NCI-H2029 treated with DMSO at 0.1 percent for 48 hours (cell line): Measurements from ENCODE around the gene XPC.
"Not testable (repeated sequence)": the region's sequence is repeated elsewhere in the genome, so short reads cannot be mapped to it uniquely, and the experiment has no call there.

ENCODE experiments used
- DNase-seq: peaks from one replicate; lab custom pipeline; 2025; lab: John Stamatoyannopoulos, UW

XPC gene

GRCh38 chr3:14119651-14120050 is 58.8 kb downstream of the XPC start:
- no peak for DNase-seq

GRCh38 chr3:14118400-14119381 is 59.7 kb downstream of the XPC start:
- no peak for DNase-seq

GRCh38 chr3:14117468-14118399 is 60.7 kb downstream of the XPC start:
- no peak for DNase-seq

- DNase-seq: no peak
Observed at GRCh38 chr3:14113965-14114635, 64.3 kb downstream of the XPC start.

GRCh38 chr3:14110699-14111098 is 67.7 kb downstream of the XPC start:
- no peak for DNase-seq

GRCh38 chr3:14109821-14110220 is 68.6 kb downstream of the XPC start:
- DNase-seq: not testable (repeated sequence)

GRCh38 chr3:14097616-14098391 is 80.6 kb downstream of the XPC start:
- no peak for DNase-seq

GRCh38 chr3:14096742-14097141 is 81.7 kb downstream of the XPC start:
- no peak for DNase-seq
